Ovary (tissue), 3 donors: ENCODE data around the gene ZNF771.

ENCODE experiments used
- CTCF ChIP-seq, 3 donors: fragments of 450-650 bp in 2 of 3; fragments of 200-600 bp in 1 of 3; IDR thresholded peaks; one replicate each; pipeline versions ENCODE4 v1.5.1 to v1.8.0; 2016 to 2022; ENCODE audit warnings: antibody characterized with exemption in 3 of 3, mild to moderate bottlenecking in 1 of 3
- EP300 ChIP-seq: sonication (generic); formaldehyde crosslinking; IDR thresholded peaks from one replicate; pipeline ENCODE4 v1.6.1; 2017; ENCODE audit warnings: antibody characterized with exemption
- POLR2A ChIP-seq: fragments of 450-650 bp; IDR thresholded peaks from one replicate; pipeline ENCODE4 v1.6.1; 2017; ENCODE audit warnings: antibody characterized with exemption, mild to moderate bottlenecking, moderate library complexity
- donor health status: DM: no; HTN: no; CAD: no.

DNA sequence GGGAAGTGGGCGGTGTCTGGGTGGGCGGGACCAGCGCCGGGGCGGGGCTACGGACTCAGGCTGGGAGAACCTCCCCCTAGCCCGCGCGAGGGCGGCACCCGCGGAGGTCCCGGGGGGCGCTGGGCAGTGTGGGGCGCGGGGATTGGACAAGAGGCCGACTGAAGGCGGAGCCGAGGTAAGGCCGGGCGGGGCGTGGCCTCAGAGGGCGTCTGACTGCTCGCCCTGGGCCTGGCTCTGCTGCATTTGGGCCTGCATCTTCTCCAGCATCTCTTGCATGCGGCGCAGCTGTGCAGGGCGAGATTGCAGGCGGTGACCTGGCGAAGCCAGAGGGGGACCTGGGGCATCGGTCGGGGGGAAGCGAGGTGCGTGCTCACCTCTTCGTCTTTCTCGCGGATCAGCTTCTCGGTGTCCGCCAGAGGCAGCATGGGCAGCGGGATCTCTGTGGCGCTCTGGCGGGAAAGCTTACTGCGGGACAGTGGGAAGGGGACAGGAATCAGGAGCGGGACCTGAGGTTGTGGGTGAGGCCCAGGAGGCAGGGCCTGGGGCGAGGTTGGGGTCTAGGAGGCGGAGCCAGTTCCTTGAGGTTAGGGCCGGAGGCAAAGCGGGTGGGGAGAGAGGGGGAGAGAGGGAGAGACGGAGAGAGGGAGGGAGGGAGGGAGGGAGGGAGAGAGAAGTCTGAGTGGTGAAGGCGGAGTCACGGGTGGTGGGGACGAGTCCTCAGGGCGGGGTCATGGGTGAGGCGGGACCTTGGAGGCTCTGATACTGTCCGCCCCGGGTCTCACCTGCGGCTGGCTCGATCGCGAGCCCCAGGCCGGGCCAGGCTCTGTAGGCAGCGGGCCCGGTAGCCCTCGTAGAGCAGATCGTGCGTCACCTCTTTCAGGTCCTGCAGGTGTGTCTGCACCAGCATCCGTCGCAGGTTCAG is 28.9 kb upstream of the ZNF771 start:
- TF ChIP-seq CTCF (IDR thresholded peaks at IDR 0.05) (no peak), EP300 (no peak), POLR2A (no peak)
